K562 (cell line): ENCODE data around the gene HPN. TPM values are rescaled to one million over a fixed set of nuclear protein-coding genes. Genes with fewer than 3 reads are reported as not detected.

ENCODE experiments used
- ATAC-seq: fragments of 200-7000 bp; cut with Tn5 transposase; 3 replicates; pipeline ENCODE4 v1.9.1; 2020; ENCODE audit warnings: moderate library complexity
- BruUV-seq: library from RNA; stranded (reverse); fragments of 400-500 nt; replicated peaks from 2 replicates; lab custom pipeline; 2021; lab: Mats Ljungman, UMichigan
- CTCF ChIA-PET: fragments of 300-600 bp; formaldehyde crosslinking; extraction: SDS; loops from one replicate; lab custom pipeline; 2021; ENCODE audit warnings: low intra/inter-chr PET ratio; lab: Yijun Ruan, JAX
- POLR2A ChIA-PET: fragments of 300-600, 350-650 bp; sonication (Branson Sonifier 250); formaldehyde crosslinking; extraction: SDS; loops from one replicate; lab custom pipeline; 2021; ENCODE audit warnings: antibody characterized with exemption, inconsistent platforms; lab: Yijun Ruan, JAX
- DNase-seq, 4 experiments: peaks; one replicate each; pipeline versions ENCODE4 v3.0.0 to v3.0.0-alpha.2; 2011 to 2018; ENCODE audit warnings: low spot score in 3 of 4, mixed read lengths in 3 of 4; ENCODE audit errors: extremely low read depth in 1 of 4
- FAIRE-seq: peaks from 2 replicates; lab custom pipeline; 2011; peaks lifted over from hg19 to GRCh38; lab: Jason Lieb, UNC
- H2AFZ ChIP-seq: 2 replicates; pipeline ENCODE4 v1.6.0; 2011; ENCODE audit warnings: low read depth, low read length, control low read depth, inconsistent platforms
- H3K27ac ChIP-seq: fragments of 200-600 bp; 3 replicates; pipeline ENCODE4 v1.8.0; 2011; ENCODE audit warnings: low read depth, mild to moderate bottlenecking, control low read depth, inconsistent platforms, low read length, moderate library complexity, mixed read lengths; ENCODE audit errors: extremely low read depth
- H3K27me3 ChIP-seq, 2 experiments: fragments of 300-600 bp in 1 of 2; 2 replicates in 1 of 2; 3 replicates in 1 of 2; pipeline versions ENCODE4 v1.6.0 to v1.8.0; 2011; ENCODE audit warnings: inconsistent platforms in 2 of 2, low read length in 2 of 2, mild to moderate bottlenecking in 1 of 2, mixed read lengths in 1 of 2, moderate library complexity in 1 of 2; ENCODE audit not compliant: control insufficient read depth in 2 of 2, insufficient read depth in 2 of 2
- H3K36me3 ChIP-seq: fragments of 300-600 bp; 3 replicates; pipeline ENCODE4 v1.8.0; 2011; ENCODE audit warnings: mild to moderate bottlenecking, low read length, inconsistent platforms; ENCODE audit not compliant: control insufficient read depth, insufficient read depth
- H3K4me1 ChIP-seq, 2 experiments: fragments of 200-600 bp in 1 of 2; replicated peaks in 1 of 2; 2 replicates in 1 of 2; 3 replicates in 1 of 2; pipeline versions ENCODE4 v1.5.1 to v1.8.0; 2011; ENCODE audit warnings: inconsistent platforms in 2 of 2, low read length in 2 of 2, mild to moderate bottlenecking in 1 of 2, mixed read lengths in 1 of 2, moderate library complexity in 1 of 2; ENCODE audit not compliant: control insufficient read depth in 2 of 2, insufficient read depth in 2 of 2
- H3K4me2 ChIP-seq: 2 replicates; pipeline ENCODE4 v1.6.1; 2011; ENCODE audit warnings: low read length, control low read depth, inconsistent platforms, mixed read lengths; ENCODE audit not compliant: insufficient read depth
- H3K4me3 ChIP-seq: fragments of 200-600 bp; sonication (generic), shearing (Covaris generic); 2 replicates; pipeline ENCODE4 v1.5.1; 2016; ENCODE audit warnings: control low read depth, inconsistent platforms
- H3K79me2 ChIP-seq: fragments of 200-600 bp; 3 replicates; pipeline ENCODE4 v1.8.0; 2011; ENCODE audit warnings: low read length, inconsistent platforms; ENCODE audit not compliant: control insufficient read depth, insufficient read depth
- H3K9ac ChIP-seq, 2 experiments: 2 replicates each; pipeline versions ENCODE4 v1.6.0 to v1.6.1; 2011; ENCODE audit warnings: low read depth in 2 of 2, low read length in 2 of 2, control low read depth in 1 of 2, inconsistent platforms in 1 of 2, mild to moderate bottlenecking in 1 of 2, mixed read lengths in 1 of 2; ENCODE audit not compliant: insufficient read depth in 1 of 2
- H3K9me1 ChIP-seq: one replicate; pipeline ENCODE4 v1.6.0; 2011; ENCODE audit warnings: inconsistent platforms, mild to moderate bottlenecking, low read length, moderate library complexity; ENCODE audit not compliant: control insufficient read depth, insufficient read depth
- H3K9me3 ChIP-seq: replicated peaks from 2 replicates; pipeline ENCODE4 v1.5.1; 2011; ENCODE audit warnings: low read depth, low read length, inconsistent platforms; ENCODE audit not compliant: control insufficient read depth, insufficient read depth
- H4K20me1 ChIP-seq: replicated peaks from 2 replicates; pipeline ENCODE4 v1.6.1; 2011; ENCODE audit warnings: low read length, inconsistent platforms, mixed read lengths; ENCODE audit not compliant: control insufficient read depth, insufficient read depth
- ETV6 ChIP-seq, 3 experiments: fragments of 150-350 bp in 1 of 3; sonication (generic) in 1 of 3; formaldehyde crosslinking in 1 of 3; IDR thresholded peaks; 2 replicates each; pipeline versions ENCODE4 v1.6.1 to v1.8.0; 2014 to 2022; ENCODE audit warnings: borderline replicate concordance in 2 of 3, low read depth in 2 of 3, antibody characterized with exemption in 1 of 3, low read length in 1 of 3, mild to moderate bottlenecking in 1 of 3, missing genetic modification reagents in 1 of 3
- EZH2 ChIP-seq: IDR thresholded peaks from 2 replicates; pipeline ENCODE4 v1.6.1; 2012; ENCODE audit warnings: low read depth, mild to moderate bottlenecking, inconsistent platforms, low read length, borderline replicate concordance
- GATA2 ChIP-seq: sonication (generic); formaldehyde crosslinking; IDR thresholded peaks from 2 replicates; pipeline ENCODE4 v1.4.0; 2020; ENCODE audit warnings: mild to moderate bottlenecking, missing genetic modification reagents
- PHTF2 ChIP-seq: fragments of 250-450 bp; sonication (Bioruptor Pico); IDR thresholded peaks from 2 replicates; pipeline ENCODE4 v1.5.0; 2021; ENCODE audit warnings: mild to moderate bottlenecking
- SMARCA5 ChIP-seq: fragments of 450-650 bp; IDR thresholded peaks from 2 replicates; pipeline ENCODE4 v1.6.1; 2016
- TAF9B ChIP-seq: fragments of 450-650 bp; IDR thresholded peaks from 2 replicates; pipeline ENCODE4 v1.6.1; 2018; ENCODE audit warnings: mild to moderate bottlenecking; ENCODE audit not compliant: partially characterized antibody
- TCF7 ChIP-seq: sonication (generic); IDR thresholded peaks from 2 replicates; pipeline ENCODE4 v1.6.1; 2016; ENCODE audit warnings: antibody characterized with exemption, borderline replicate concordance
- ZBTB7A ChIP-seq: IDR thresholded peaks from 2 replicates; pipeline ENCODE4 v1.6.1; 2011; ENCODE audit warnings: low read depth, mild to moderate bottlenecking, low read length, moderate library complexity, borderline replicate concordance; ENCODE audit not compliant: control insufficient read depth
- ZNF274 ChIP-seq: IDR thresholded peaks from 2 replicates; pipeline ENCODE4 v1.6.1; 2011; ENCODE audit warnings: low read depth, mild to moderate bottlenecking, low read length, moderate library complexity, borderline replicate concordance
- ZNF75A ChIP-seq: fragments of 450-650 bp; formaldehyde crosslinking; IDR thresholded peaks from 2 replicates; pipeline ENCODE4 v1.4.0; 2020; ENCODE audit warnings: mild to moderate bottlenecking
- WGBS: fragments of 100-300 bp; shearing (Covaris generic); methylation state at CpG from one replicate; pipeline ENCODE4 v1.1.6; 2016; ENCODE audit warnings: low coverage, mixed read lengths; ENCODE audit not compliant: insufficient coverage; ENCODE audit errors: missing lambda C conversion rate; 5-methylcytosine and 5-hydroxymethylcytosine counted together
- in situ Hi-C: fragments of 300-500 bp; cut with MboI; formaldehyde crosslinking; loops from 4 replicates; pipeline ENCODE4 v1.15.0; 2018; ENCODE audit warnings: inconsistent platforms, mixed read lengths
- intact Hi-C: fragments of 100-400 bp; cut with micrococcal nuclease; formaldehyde crosslinking; loops from 2 replicates; pipeline ENCODE4 v1.14.2; 2022
- polyA plus RNA-seq, 8 experiments: library from polyadenylated mRNA; depleted of rRNA in 4 of 8; stranded (reverse) in 5 of 8; unstranded in 3 of 8; fragments of >200 nt; fragmentation: Nextera tagmentation in 2 of 8; fragmentation: Illumina TruSeq in 1 of 8; extraction: Ambion mirVana in 2 of 8; extraction: Trizol in 1 of 8; gene quantifications; 2 replicates each; pipeline versions ENCODE4 v1.2.1 to v1.2.3, GENCODE V29; 2011 to 2014; ENCODE audit warnings: inconsistent platforms in 1 of 8, missing spikeins in 1 of 8
- total RNA-seq, 7 experiments: library from RNA; depleted of rRNA in 6 of 7; stranded (reverse); fragments of >200 nt in 6 of 7; fragmentation: Illumina TruSeq in 2 of 7; extraction: Trizol in 2 of 7; gene quantifications; 2 replicates each; pipeline versions ENCODE4 v1.2.1 to v1.2.3, GENCODE V29; 2011 to 2021; ENCODE audit warnings: low replicate concordance in 1 of 7
- TF ChIP-seq, protein P1 (sequence below): fragments of 250-450 bp; sonication (Bioruptor Pico); IDR thresholded peaks from 2 replicates; pipeline ENCODE4 v1.9.0; 2021; ENCODE audit warnings: mild to moderate bottlenecking
- TF ChIP-seq, protein P2 (sequence below), 2 experiments: IDR thresholded peaks; 2 replicates each; pipeline ENCODE4 v1.6.1; 2011; ENCODE audit warnings: borderline replicate concordance in 1 of 2, control low read depth in 1 of 2, low read depth in 1 of 2, low read length in 1 of 2, mild to moderate bottlenecking in 1 of 2, mixed read lengths in 1 of 2, moderate library complexity in 1 of 2; ENCODE audit not compliant: insufficient read depth in 1 of 2, insufficient read length in 1 of 2, poor library complexity in 1 of 2, severe bottlenecking in 1 of 2; ENCODE audit errors: extremely low read depth in 1 of 2
- TF ChIP-seq, protein P3 (sequence below): fragments of 450-650 bp; IDR thresholded peaks from 2 replicates; pipeline ENCODE4 v1.6.1; 2016
- TF ChIP-seq, protein P4 (sequence below): fragments of 250-450 bp; sonication (Bioruptor Pico); IDR thresholded peaks from 2 replicates; pipeline ENCODE4 v1.4.0; 2020; ENCODE audit warnings: borderline replicate concordance

The HPN gene
- total and polyA plus RNA-seq, 9 of the 15 experiments (the other 6 are each of a cell fraction or from before 2014, with no cell fraction given) = 0.10 to 0.20 TPM; not detected in 7

DNA sequence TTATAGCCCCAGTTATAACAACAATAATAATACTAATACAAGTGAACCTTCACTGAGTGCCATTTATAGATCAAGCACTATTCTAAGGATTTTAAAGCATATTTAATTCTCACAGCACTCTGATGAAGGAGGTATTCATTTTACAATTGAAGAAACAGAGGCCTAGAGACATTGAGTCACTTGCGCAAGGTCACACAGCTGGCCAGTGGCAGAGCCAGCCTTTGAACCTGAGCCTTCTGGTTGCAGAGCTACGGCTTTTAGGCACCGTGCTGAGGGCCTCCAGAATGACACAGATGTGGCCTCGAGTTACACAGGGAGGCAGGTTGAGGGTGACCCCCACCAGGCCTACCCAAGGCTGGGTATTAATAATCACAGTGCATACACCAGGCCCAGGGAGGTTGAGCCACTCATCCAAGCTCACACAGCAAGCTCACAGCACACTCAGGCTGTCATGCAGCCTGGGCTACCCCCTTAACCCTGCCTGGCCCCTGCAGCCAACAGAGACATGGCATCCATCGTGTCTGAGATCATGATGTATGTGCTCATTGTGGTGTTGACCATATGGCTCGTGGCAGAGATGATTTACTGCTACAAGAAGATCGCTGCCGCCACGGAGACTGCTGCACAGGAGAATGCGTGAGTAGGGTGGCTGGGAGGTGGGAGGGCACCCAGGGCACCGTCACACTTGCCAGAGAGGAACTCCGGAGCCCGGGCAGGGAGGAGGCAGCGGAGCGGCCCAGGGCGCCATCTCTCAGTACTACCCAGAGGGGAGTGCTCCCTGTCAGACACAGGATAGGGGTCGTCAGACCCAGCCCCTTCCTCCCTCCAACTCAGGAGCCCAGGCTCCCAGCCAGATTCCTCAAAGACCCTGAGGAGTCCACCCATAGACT, 2.7 kb upstream of the HPN start:
- FAIRE-seq = peak; percentile 35
- ATAC-seq = no peak
- BruUV-seq = no TSS peak
- Histone ChIP-seq H3K9me3 (no peaks in the 10 kb centered on the region), H3K9ac (no peak overlapping the region), H3K36me3 (no peaks in the 10 kb centered on the region), H4K20me1 (no peaks in the 10 kb centered on the region), H3K79me2 (no peaks in the 10 kb centered on the region), H3K4me2 (no peak overlapping the region), H3K27me3 (no peaks in the 10 kb centered on the region), H3K4me1 (peaks cover 21 to 36% of the 10 kb centered on the region in 2 experiments), H3K27ac (no peak overlapping the region), H3K4me3 (no peak overlapping the region), H3K9me1 (no peaks in the 10 kb centered on the region), H2AFZ (no peak overlapping the region)
- ChIA-PET CTCF (no interaction called here), POLR2A (interaction anchor here (2.1 kb wide), 1 partner anchor 11 kb away, joined by 7 read pairs; no protein-coding TSS in a partner anchor)
- in situ Hi-C loops = no loop called here
- DNase-seq = no peak
- WGBS = 48% methylated on average over 16 of the region's 17 CpGs
- intact Hi-C loops = no loop called here
- TF ChIP-seq, protein P1, sequence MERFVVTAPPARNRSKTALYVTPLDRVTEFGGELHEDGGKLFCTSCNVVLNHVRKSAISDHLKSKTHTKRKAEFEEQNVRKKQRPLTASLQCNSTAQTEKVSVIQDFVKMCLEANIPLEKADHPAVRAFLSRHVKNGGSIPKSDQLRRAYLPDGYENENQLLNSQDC (CRISPR knock-in tag) = no peak
- TF ChIP-seq, protein P2, sequence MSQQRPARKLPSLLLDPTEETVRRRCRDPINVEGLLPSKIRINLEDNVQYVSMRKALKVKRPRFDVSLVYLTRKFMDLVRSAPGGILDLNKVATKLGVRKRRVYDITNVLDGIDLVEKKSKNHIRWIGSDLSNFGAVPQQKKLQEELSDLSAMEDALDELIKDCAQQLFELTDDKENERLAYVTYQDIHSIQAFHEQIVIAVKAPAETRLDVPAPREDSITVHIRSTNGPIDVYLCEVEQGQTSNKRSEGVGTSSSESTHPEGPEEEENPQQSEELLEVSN (IDR thresholded peaks at IDR 0.05; ENCODE audit: borderline replicate concordance in 1 of 2, extremely low read depth in 1 of 2, insufficient read depth in 1 of 2, insufficient read length in 1 of 2, low read depth in 1 of 2, low read length in 1 of 2, poor library complexity in 1 of 2, severe bottlenecking in 1 of 2) = no peak
- TF ChIP-seq ETV6 (IDR thresholded peaks at IDR 0.05; ENCODE audit: borderline replicate concordance in 1 of 2, low read depth in 2 of 2, low read length in 1 of 2) = no peak
- no peak for TF ChIP-seq ETV6 (CRISPR knock-in tag; IDR thresholded peaks at IDR 0.05; ENCODE audit: borderline replicate concordance)
- TF ChIP-seq TCF7 = no peak
- peak; percentile 87; the same call in 1 of the 2 replicates for TF ChIP-seq SMARCA5
- TF ChIP-seq, protein P3, sequence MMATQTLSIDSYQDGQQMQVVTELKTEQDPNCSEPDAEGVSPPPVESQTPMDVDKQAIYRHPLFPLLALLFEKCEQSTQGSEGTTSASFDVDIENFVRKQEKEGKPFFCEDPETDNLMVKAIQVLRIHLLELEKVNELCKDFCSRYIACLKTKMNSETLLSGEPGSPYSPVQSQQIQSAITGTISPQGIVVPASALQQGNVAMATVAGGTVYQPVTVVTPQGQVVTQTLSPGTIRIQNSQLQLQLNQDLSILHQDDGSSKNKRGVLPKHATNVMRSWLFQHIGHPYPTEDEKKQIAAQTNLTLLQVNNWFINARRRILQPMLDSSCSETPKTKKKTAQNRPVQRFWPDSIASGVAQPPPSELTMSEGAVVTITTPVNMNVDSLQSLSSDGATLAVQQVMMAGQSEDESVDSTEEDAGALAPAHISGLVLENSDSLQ = peak; percentile 87
- TF ChIP-seq, protein P4, sequence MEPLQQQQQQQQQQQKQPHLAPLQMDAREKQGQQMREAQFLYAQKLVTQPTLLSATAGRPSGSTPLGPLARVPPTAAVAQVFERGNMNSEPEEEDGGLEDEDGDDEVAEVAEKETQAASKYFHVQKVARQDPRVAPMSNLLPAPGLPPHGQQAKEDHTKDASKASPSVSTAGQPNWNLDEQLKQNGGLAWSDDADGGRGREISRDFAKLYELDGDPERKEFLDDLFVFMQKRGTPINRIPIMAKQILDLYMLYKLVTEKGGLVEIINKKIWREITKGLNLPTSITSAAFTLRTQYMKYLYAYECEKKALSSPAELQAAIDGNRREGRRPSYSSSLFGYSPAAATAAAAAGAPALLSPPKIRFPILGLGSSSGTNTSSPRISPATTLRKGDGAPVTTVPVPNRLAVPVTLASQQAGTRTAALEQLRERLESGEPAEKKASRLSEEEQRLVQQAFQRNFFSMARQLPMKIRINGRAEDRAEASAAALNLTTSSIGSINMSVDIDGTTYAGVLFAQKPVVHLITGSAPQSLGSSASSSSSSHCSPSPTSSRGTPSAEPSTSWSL (CRISPR knock-in tag) = no peak
- TF ChIP-seq ZNF274 = no peak
- no peak for TF ChIP-seq EZH2
- TF ChIP-seq PHTF2 (CRISPR knock-in tag) = no peak
- no peak for TF ChIP-seq GATA2 (CRISPR knock-in tag)
- TF ChIP-seq TAF9B = no peak
- TF ChIP-seq ZNF75A (CRISPR knock-in tag) = no peak
- TF ChIP-seq ZBTB7A = no peak
